Panc1 (cell line): ENCODE measurements around the gene CHST15. TPM values are rescaled to one million over a fixed set of nuclear protein-coding genes. Genes with fewer than 3 reads are reported as not detected.

Source experiments
- ATAC-seq: fragments of 200-7000 bp; cut with Tn5 transposase; 2 replicates; pipeline ENCODE4 v1.9.1; 2020; ENCODE audit warnings: mild to moderate bottlenecking, moderate library complexity
- BruUV-seq: library from RNA; stranded (reverse); fragments of 400-500 nt; replicated peaks from 2 replicates; lab custom pipeline; 2021; lab: Mats Ljungman, UMichigan
- CTCF ChIA-PET: fragments of 300-600 bp; sonication (Branson Sonifier 250); formaldehyde crosslinking; loops from one replicate; lab custom pipeline; 2022; ENCODE audit warnings: antibody characterized with exemption; lab: Charles Lee
- POLR2A ChIA-PET: fragments of 300-600 bp; sonication (Branson Sonifier 250); formaldehyde crosslinking; loops from one replicate; lab custom pipeline; 2022; ENCODE audit warnings: antibody characterized with exemption; lab: Charles Lee
- DNase-seq: peaks from one replicate; pipeline ENCODE4 v3.0.0-alpha.2; 2010; ENCODE audit warnings: low read depth, low spot score
- H3K27ac ChIP-seq: 2 replicates; pipeline ENCODE4 v1.5.1; 2011; ENCODE audit warnings: mild to moderate bottlenecking, low read length, inconsistent platforms
- H3K27me3 ChIP-seq: fragments of 200-500 bp; sonication (Bioruptor generic); 2 replicates; pipeline ENCODE4 v1.6.0; 2014; ENCODE audit warnings: low read length, inconsistent platforms; ENCODE audit not compliant: control insufficient read depth, insufficient read depth
- H3K36me3 ChIP-seq: fragments of 200-500 bp; sonication (Bioruptor generic); 2 replicates; pipeline ENCODE4 v1.5.1; 2014; ENCODE audit warnings: inconsistent platforms, mild to moderate bottlenecking, low read length, moderate library complexity; ENCODE audit not compliant: control insufficient read depth, insufficient read depth
- H3K4me1 ChIP-seq: 2 replicates; pipeline ENCODE4 v1.5.1; 2011; ENCODE audit warnings: inconsistent platforms, mild to moderate bottlenecking, low read length, moderate library complexity; ENCODE audit not compliant: control insufficient read depth, insufficient read depth
- H3K4me3 ChIP-seq, 2 experiments: 2 replicates each; pipeline ENCODE4 v1.5.1; 2011 to 2012; ENCODE audit warnings: low read depth in 2 of 2, low read length in 2 of 2, mild to moderate bottlenecking in 2 of 2, inconsistent platforms in 1 of 2, moderate library complexity in 1 of 2
- H3K9me3 ChIP-seq: fragments of 200-500 bp; sonication (Bioruptor generic); 2 replicates; pipeline ENCODE4 v1.5.1; 2014; ENCODE audit warnings: low read depth, mild to moderate bottlenecking, inconsistent platforms, low read length, moderate library complexity; ENCODE audit not compliant: control insufficient read depth, insufficient read depth
- CTCF ChIP-seq: fragments of 450-650 bp; IDR thresholded peaks from 2 replicates; pipeline ENCODE4 v1.5.1; 2017; ENCODE audit warnings: mild to moderate bottlenecking
- POLR2AphosphoS5 ChIP-seq: IDR thresholded peaks from 2 replicates; pipeline ENCODE4 v1.6.1; 2012; ENCODE audit warnings: mild to moderate bottlenecking, low read depth, low read length, moderate library complexity
- REST ChIP-seq, 2 experiments: IDR thresholded peaks; 2 replicates each; pipeline ENCODE4 v1.6.1; 2011 to 2012; ENCODE audit warnings: low read depth in 2 of 2, control low read depth in 1 of 2, low read length in 1 of 2, mild to moderate bottlenecking in 1 of 2, moderate library complexity in 1 of 2; ENCODE audit not compliant: insufficient read depth in 1 of 2
- SIN3A ChIP-seq: IDR thresholded peaks from 2 replicates; pipeline ENCODE4 v1.6.1; 2012; ENCODE audit warnings: low read depth, mild to moderate bottlenecking, low read length, moderate library complexity, borderline replicate concordance; ENCODE audit not compliant: insufficient read depth
- TCF7L2 ChIP-seq: IDR thresholded peaks from 2 replicates; pipeline ENCODE4 v1.6.1; 2011; ENCODE audit warnings: mild to moderate bottlenecking, low read depth, low read length, inconsistent platforms
- in situ Hi-C: cut with HindIII; loops from 2 replicates; pipeline ENCODE4 v1.10.0; 2016; ENCODE audit warnings: low sequenced_read_pairs, low pct_unique_long_range_greater_than_20kb
- intact Hi-C: fragments of 100-400 bp; cut with micrococcal nuclease; formaldehyde crosslinking; loops from one replicate; pipeline ENCODE4 v1.10.0; 2022; ENCODE audit not compliant: unreplicated experiment
- total RNA-seq: library from RNA; stranded (reverse); gene quantifications from one replicate; pipeline ENCODE4 v1.2.1, GENCODE V29; 2021; ENCODE audit not compliant: unreplicated experiment

CHST15 gene
- total RNA-seq, 1 experiment from 2014 or later = 33.2 TPM

- ChIA-PET CTCF (no interaction called here), POLR2A (no interaction called here)
- no TSS peak for BruUV-seq
- Histone ChIP-seq H3K9me3 (no peaks in the 10 kb centered on the region), H3K36me3 (no peaks in the 10 kb centered on the region), H3K27me3 (no peaks in the 10 kb centered on the region), H3K27ac (no peak overlapping the region), H3K4me1 (no peaks in the 10 kb centered on the region), H3K4me3 (no peak overlapping the region)
- no peak for ATAC-seq
- TF ChIP-seq POLR2AphosphoS5 (no peak), TCF7L2 (no peak), REST (IDR thresholded peaks at IDR 0.05; ENCODE audit: insufficient read depth in 1 of 2, low read depth in 2 of 2, low read length in 1 of 2) (no peak), SIN3A (no peak), CTCF (no peak)
- intact Hi-C loops = no loop called here
- no peak for DNase-seq
- in situ Hi-C loops = no loop called here
These were observed 22.7 kb downstream of the CHST15 start for GRCh38 chr10:124070666-124071065.

DNA sequence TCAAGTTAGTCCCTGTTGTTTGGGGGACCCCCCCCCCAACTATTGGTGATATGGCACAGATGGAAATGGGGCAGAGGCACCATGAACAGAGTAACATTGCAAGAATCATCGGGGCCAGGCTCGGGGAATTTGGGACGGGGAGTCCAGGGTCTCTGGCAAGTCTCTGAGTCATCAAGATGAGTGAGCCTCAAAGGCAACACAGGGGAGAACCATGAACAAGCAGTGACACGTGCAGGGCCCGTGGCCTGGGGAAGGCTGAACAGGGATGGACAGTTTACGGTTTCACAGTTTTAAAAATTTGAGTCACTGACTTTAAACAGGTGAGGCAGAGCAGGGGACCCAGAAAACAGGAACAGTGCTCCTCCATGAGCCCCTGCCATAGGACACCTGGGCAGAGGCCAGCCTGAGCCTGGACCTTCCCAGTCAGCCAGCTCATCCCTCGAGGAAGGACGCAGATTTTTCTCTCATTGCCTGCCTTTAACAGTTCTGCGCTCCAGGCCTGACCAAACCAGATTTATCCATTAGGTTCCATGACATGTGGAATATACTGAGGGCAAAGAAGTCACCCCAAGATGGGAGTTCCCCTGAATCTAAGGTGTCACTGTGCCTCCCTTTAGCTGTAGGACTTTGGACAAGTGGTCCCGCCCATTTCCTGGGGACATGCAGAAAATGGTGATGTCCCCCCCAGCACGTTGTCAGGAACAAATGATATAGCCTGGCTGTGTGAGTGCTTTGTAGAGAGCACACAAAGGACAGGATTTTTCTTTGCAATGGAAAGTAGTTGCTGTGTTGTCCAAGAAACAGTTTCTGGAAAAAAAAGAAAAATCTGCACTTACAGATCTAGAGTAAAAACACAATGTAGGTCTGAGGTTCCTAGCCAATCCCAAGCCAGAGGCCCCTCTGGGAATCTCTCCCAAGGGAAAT lies 23.8 kb downstream of the CHST15 start:
- Histone ChIP-seq H3K27me3 (no peaks in the 10 kb centered on the region), H3K4me3 (no peak overlapping the region), H3K36me3 (no peaks in the 10 kb centered on the region), H3K4me1 (no peaks in the 10 kb centered on the region), H3K9me3 (no peaks in the 10 kb centered on the region), H3K27ac (no peak overlapping the region)
- CTCF ChIA-PET = no interaction called here
- BruUV-seq = no TSS peak
- intact Hi-C loops = no loop called here
- in situ Hi-C loops = no loop called here
- POLR2A ChIA-PET = no interaction called here
- DNase-seq (no peak), ATAC-seq (no peak)
- TF ChIP-seq POLR2AphosphoS5 (no peak), REST (IDR thresholded peaks at IDR 0.05; ENCODE audit: insufficient read depth in 1 of 2, low read depth in 2 of 2, low read length in 1 of 2) (no peak), SIN3A (no peak), CTCF (no peak), TCF7L2 (no peak)
